Ovary (tissue), 3 donors: ENCODE measurements around the gene SPAM1.

ENCODE experiments used
- EP300 ChIP-seq: sonication (generic); formaldehyde crosslinking; IDR thresholded peaks from one replicate; pipeline ENCODE4 v1.6.1; 2017; ENCODE audit warnings: antibody characterized with exemption
- POLR2A ChIP-seq: fragments of 450-650 bp; IDR thresholded peaks from one replicate; pipeline ENCODE4 v1.6.1; 2017; ENCODE audit warnings: antibody characterized with exemption, mild to moderate bottlenecking, moderate library complexity
- TF ChIP-seq, protein P1 (sequence below), 3 donors: fragments of 450-650 bp in 2 of 3; fragments of 200-600 bp in 1 of 3; IDR thresholded peaks; one replicate each; pipeline versions ENCODE4 v1.5.1 to v1.8.0; 2016 to 2022; ENCODE audit warnings: antibody characterized with exemption in 3 of 3, mild to moderate bottlenecking in 1 of 3
- donor health status: DM: no; HTN: no; CAD: no.

DNA sequence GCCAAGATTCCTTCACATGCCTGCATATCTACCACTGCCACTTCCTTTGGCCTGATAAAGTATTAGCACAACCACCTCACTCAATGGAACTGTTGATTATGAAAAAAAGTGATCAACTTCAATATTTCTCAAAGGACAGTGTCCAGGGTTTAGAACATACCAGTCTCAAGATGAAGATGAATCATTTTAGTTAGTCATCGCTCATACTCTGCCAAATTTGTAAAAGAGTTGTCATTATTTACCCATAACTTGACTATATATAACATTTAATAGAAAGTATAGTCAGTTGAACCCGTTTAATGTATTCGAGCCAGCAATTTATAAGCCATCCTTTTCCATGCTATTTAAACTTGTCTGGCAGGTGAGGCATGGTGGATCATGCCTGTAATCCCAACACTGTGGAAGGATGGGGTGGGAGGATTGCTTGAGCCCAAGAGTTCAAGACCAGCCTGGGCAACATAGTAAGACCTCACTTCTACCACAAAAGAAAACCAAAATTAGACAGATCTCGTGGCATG, 33.2 kb downstream of the SPAM1 start:
- TF ChIP-seq, protein P1, sequence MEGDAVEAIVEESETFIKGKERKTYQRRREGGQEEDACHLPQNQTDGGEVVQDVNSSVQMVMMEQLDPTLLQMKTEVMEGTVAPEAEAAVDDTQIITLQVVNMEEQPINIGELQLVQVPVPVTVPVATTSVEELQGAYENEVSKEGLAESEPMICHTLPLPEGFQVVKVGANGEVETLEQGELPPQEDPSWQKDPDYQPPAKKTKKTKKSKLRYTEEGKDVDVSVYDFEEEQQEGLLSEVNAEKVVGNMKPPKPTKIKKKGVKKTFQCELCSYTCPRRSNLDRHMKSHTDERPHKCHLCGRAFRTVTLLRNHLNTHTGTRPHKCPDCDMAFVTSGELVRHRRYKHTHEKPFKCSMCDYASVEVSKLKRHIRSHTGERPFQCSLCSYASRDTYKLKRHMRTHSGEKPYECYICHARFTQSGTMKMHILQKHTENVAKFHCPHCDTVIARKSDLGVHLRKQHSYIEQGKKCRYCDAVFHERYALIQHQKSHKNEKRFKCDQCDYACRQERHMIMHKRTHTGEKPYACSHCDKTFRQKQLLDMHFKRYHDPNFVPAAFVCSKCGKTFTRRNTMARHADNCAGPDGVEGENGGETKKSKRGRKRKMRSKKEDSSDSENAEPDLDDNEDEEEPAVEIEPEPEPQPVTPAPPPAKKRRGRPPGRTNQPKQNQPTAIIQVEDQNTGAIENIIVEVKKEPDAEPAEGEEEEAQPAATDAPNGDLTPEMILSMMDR (IDR thresholded peaks at IDR 0.05): no peak
- TF ChIP-seq POLR2A (no peak), EP300 (no peak)
